Liver (tissue), 9 donors: ENCODE measurements around the gene RAB28. TPM values are rescaled to one million over a fixed set of nuclear protein-coding genes. Genes with fewer than 3 reads are reported as not detected.

Source experiments
- DNase-seq: peaks from one replicate; pipeline ENCODE4 v3.0.0-alpha.2; 2017; ENCODE audit warnings: low spot score
- H3K27ac ChIP-seq, 2 donors: one replicate each; pipeline ENCODE4 v1.7.0; 2013; ENCODE audit warnings: inconsistent platforms in 2 of 2, low read length in 2 of 2, control low read depth in 1 of 2, low read depth in 1 of 2, mild to moderate bottlenecking in 1 of 2
- H3K27me3 ChIP-seq, 4 donors: one replicate each; pipeline versions ENCODE4 v1.6.1 to v1.7.0; 2013; ENCODE audit warnings: low read length in 3 of 4, inconsistent platforms in 1 of 4, mild to moderate bottlenecking in 1 of 4, moderate library complexity in 1 of 4; ENCODE audit not compliant: control insufficient read depth in 4 of 4, insufficient read depth in 4 of 4
- H3K36me3 ChIP-seq, 4 donors: one replicate each; pipeline versions ENCODE4 v1.6.1 to v1.7.0; 2013; ENCODE audit warnings: low read length in 3 of 4, mild to moderate bottlenecking in 3 of 4, low read depth in 1 of 4, moderate library complexity in 1 of 4; ENCODE audit not compliant: control insufficient read depth in 4 of 4, insufficient read depth in 3 of 4
- H3K4me1 ChIP-seq, 4 donors: one replicate each; pipeline versions ENCODE4 v1.6.1 to v1.7.0; 2013; ENCODE audit warnings: low read length in 3 of 4, mild to moderate bottlenecking in 3 of 4, moderate library complexity in 1 of 4; ENCODE audit not compliant: control insufficient read depth in 4 of 4, insufficient read depth in 4 of 4
- H3K4me3 ChIP-seq, 3 donors: one replicate each; pipeline versions ENCODE4 v1.6.1 to v1.7.0; 2013; ENCODE audit warnings: low read length in 3 of 3, control low read depth in 1 of 3, low read depth in 1 of 3, mild to moderate bottlenecking in 1 of 3
- H3K9ac ChIP-seq, 2 donors: one replicate each; pipeline ENCODE4 v1.7.0; 2013; ENCODE audit warnings: low read length in 2 of 2, mild to moderate bottlenecking in 2 of 2, moderate library complexity in 2 of 2, control low read depth in 1 of 2, low read depth in 1 of 2
- H3K9me3 ChIP-seq, 4 donors: one replicate each; pipeline versions ENCODE4 v1.6.1 to v1.7.0; 2013; ENCODE audit warnings: low read length in 3 of 4; ENCODE audit not compliant: control insufficient read depth in 4 of 4
- ATF3 ChIP-seq: IDR thresholded peaks from 2 replicates; pipeline ENCODE4 v1.6.1; 2016; ENCODE audit warnings: antibody characterized with exemption
- EGR1 ChIP-seq, 2 donors: IDR thresholded peaks; 2 replicates each; pipeline ENCODE4 v1.6.1; 2016 to 2018; ENCODE audit warnings: antibody characterized with exemption in 2 of 2, low read depth in 2 of 2
- FOXA1 ChIP-seq: IDR thresholded peaks from 2 replicates; pipeline ENCODE4 v1.6.1; 2016; ENCODE audit warnings: antibody characterized with exemption
- FOXA2 ChIP-seq: IDR thresholded peaks from 2 replicates; pipeline ENCODE4 v1.6.1; 2016; ENCODE audit warnings: antibody characterized with exemption
- GABPA ChIP-seq, 2 donors: IDR thresholded peaks in 1 of 2; conservative IDR thresholded peaks in 1 of 2; 2 replicates each; pipeline ENCODE4 v1.6.1; 2016; ENCODE audit warnings: antibody characterized with exemption in 2 of 2, mild to moderate bottlenecking in 1 of 2, moderate library complexity in 1 of 2
- HNF4A ChIP-seq, 2 donors: conservative IDR thresholded peaks; 2 replicates each; pipeline ENCODE4 v1.6.1; 2016; ENCODE audit warnings: antibody characterized with exemption in 2 of 2, mild to moderate bottlenecking in 2 of 2
- JUND ChIP-seq, 2 donors: IDR thresholded peaks; 2 replicates each; pipeline ENCODE4 v1.6.1; 2016; ENCODE audit warnings: antibody characterized with exemption in 2 of 2
- MAX ChIP-seq: IDR thresholded peaks from 2 replicates; pipeline ENCODE4 v1.6.1; 2016; ENCODE audit warnings: antibody characterized with exemption
- NR2F2 ChIP-seq: IDR thresholded peaks from 2 replicates; pipeline ENCODE4 v1.6.1; 2016; ENCODE audit warnings: antibody characterized with exemption
- REST ChIP-seq: IDR thresholded peaks from 2 replicates; pipeline ENCODE4 v1.6.1; 2016; ENCODE audit warnings: antibody characterized with exemption, mild to moderate bottlenecking
- RXRA ChIP-seq, 2 donors: IDR thresholded peaks; 2 replicates each; pipeline ENCODE4 v1.6.1; 2017 to 2018; ENCODE audit warnings: antibody characterized with exemption in 2 of 2, mild to moderate bottlenecking in 1 of 2
- SP1 ChIP-seq: IDR thresholded peaks from 2 replicates; pipeline ENCODE4 v1.6.1; 2018; ENCODE audit warnings: antibody characterized with exemption, mild to moderate bottlenecking
- TAF1 ChIP-seq: conservative IDR thresholded peaks from 2 replicates; pipeline ENCODE4 v1.6.1; 2016; ENCODE audit warnings: antibody characterized with exemption, mild to moderate bottlenecking
- YY1 ChIP-seq: IDR thresholded peaks from 2 replicates; pipeline ENCODE4 v1.6.1; 2016; ENCODE audit warnings: antibody characterized with exemption, mild to moderate bottlenecking
- ZBTB33 ChIP-seq: IDR thresholded peaks from 2 replicates; pipeline ENCODE4 v1.6.1; 2016; ENCODE audit warnings: antibody characterized with exemption
- WGBS: extraction: QIAGEN DNeasy Blood & Tissue Kit; methylation state at CpG from one replicate; pipeline ENCODE4 v1.1.7; 2013; 5-methylcytosine and 5-hydroxymethylcytosine counted together
- polyA plus RNA-seq, 2 donors: library from polyadenylated mRNA; stranded (reverse) in 1 of 2; unstranded in 1 of 2; fragments of 200-250 nt in 1 of 2; fragments of >200 nt in 1 of 2; fragmentation: Nextera tagmentation in 1 of 2; extraction: Ambion mirVana in 1 of 2; gene quantifications; one replicate each; pipeline versions ENCODE4 v1.2.1 to v1.2.3, GENCODE V29; 2013 to 2015
- total RNA-seq, 2 donors: library from RNA; depleted of rRNA; stranded (reverse); fragments of >200 nt; gene quantifications; one replicate each; pipeline ENCODE4 v1.2.3, GENCODE V29; 2014
- donor health status: healthy.
- donor health status: healthy.
- donor health status: healthy.
- donor health status: healthy.
- donor health status: healthy.

RAB28 gene
- total and polyA plus RNA-seq, 4 donors: 3.9 to 7.7 (median 6.8) TPM

- TF ChIP-seq RXRA (IDR thresholded peaks at IDR 0.05): no peak
- no peak overlapping the region for H3K27ac ChIP-seq
- H3K36me3 ChIP-seq: peaks cover 0 to 2% (median 0%) of the 10 kb centered on the region in 4 donors
- 14% methylated on average over 36 of the region's 36 CpGs for WGBS
- H3K9me3 ChIP-seq: peaks cover 11 to 19% (median 11%) of the 10 kb centered on the region in 4 donors
- no peak overlapping the region for H3K9ac ChIP-seq
- peaks cover 10 to 46% (median 19%) of the 10 kb centered on the region in 4 donors for H3K27me3 ChIP-seq
- H3K4me1 ChIP-seq: peaks cover 0 to 16% (median 3%) of the 10 kb centered on the region in 4 donors
- DNase-seq: no peak
- H3K4me3 ChIP-seq: no peak overlapping the region
Observed at GRCh38 chr4:13524504-13525243, 40.5 kb upstream of the RAB28 start.

GRCh38 chr4:13523591-13524503, 39.7 kb upstream of the RAB28 start:
- Histone ChIP-seq H3K4me3 (no peak overlapping the region), H3K27ac (no peak overlapping the region), H3K4me1 (peaks cover 0 to 16% (median 2%) of the 10 kb centered on the region in 4 donors), H3K36me3 (peaks cover 0 to 2% (median 0%) of the 10 kb centered on the region in 4 donors), H3K9me3 (peaks cover 11 to 19% (median 11%) of the 10 kb centered on the region in 4 donors), H3K27me3 (peaks cover 6 to 40% (median 18%) of the 10 kb centered on the region in 4 donors), H3K9ac (no peak overlapping the region)
- TF ChIP-seq NR2F2 (no peak), JUND (IDR thresholded peaks at IDR 0.05) (no peak), SP1 (no peak), TAF1 (no peak), RXRA (IDR thresholded peaks at IDR 0.05) (no peak), ATF3 (no peak), MAX (no peak), FOXA1 (no peak), GABPA (IDR thresholded peaks at IDR 0.05 in 1 of 2, conservative IDR thresholded peaks at IDR 0.05 in 1 of 2) (no peak), FOXA2 (no peak), YY1 (no peak), EGR1 (IDR thresholded peaks at IDR 0.05; ENCODE audit: low read depth in 2 of 2) (no peak), HNF4A (conservative IDR thresholded peaks at IDR 0.05) (no peak)
- DNase-seq: no peak
- WGBS: 15% methylated on average over 59 of the region's 59 CpGs

- Histone ChIP-seq H3K4me1 (peaks cover 0 to 16% (median 2%) of the 10 kb centered on the region in 4 donors), H3K27ac (no peak overlapping the region), H3K27me3 (peaks cover 6 to 39% (median 13%) of the 10 kb centered on the region in 4 donors), H3K36me3 (peaks cover 0 to 2% (median 0%) of the 10 kb centered on the region in 4 donors), H3K9ac (no peak overlapping the region), H3K4me3 (no peak overlapping the region), H3K9me3 (peaks cover 11 to 16% (median 11%) of the 10 kb centered on the region in 4 donors)
- DNase-seq: no peak
- TF ChIP-seq EGR1 (IDR thresholded peaks at IDR 0.05; ENCODE audit: low read depth in 2 of 2) (no peak), SP1 (no peak), GABPA (IDR thresholded peaks at IDR 0.05 in 1 of 2, conservative IDR thresholded peaks at IDR 0.05 in 1 of 2) (no peak), FOXA1 (no peak), ZBTB33 (no peak), REST (no peak), YY1 (no peak), RXRA (IDR thresholded peaks at IDR 0.05) (no peak)
- WGBS: 9% methylated on average over 17 of the region's 17 CpGs
Observed at GRCh38 chr4:13523105-13523477, 39.0 kb upstream of the RAB28 start.
